HL-60/S4 treated with retinoic acid at 250 ng/mL for 4 days and 3 days (cell line): Measurements from ENCODE around the gene ZNF865.

Experiments used
- in situ Hi-C: fragments of 300-500 bp; cut with MboI; formaldehyde crosslinking; loops from 2 replicates; pipeline ENCODE4 v1.7.0; 2022; ENCODE audit warnings: low sequenced_read_pairs

ZNF865 gene

GRCh38 chr19:55622242-55622969 lies 17.0 kb downstream of the ZNF865 start:
- in situ Hi-C loops, result loop anchor here (10.0 kb wide), 2 partner anchors 108 to 468 kb away; partner anchors contain the start of gene TNNI3

- in situ Hi-C loops, result loop anchor here (10.0 kb wide), 2 partner anchors 108 to 468 kb away; partner anchors contain the start of gene TNNI3
Observed at GRCh38 chr19:55623130-55623529, 17.7 kb downstream of the ZNF865 start.

- in situ Hi-C loops, result loop anchor here (10.0 kb wide), 2 partner anchors 109 to 469 kb away; partner anchors contain the start of gene TNNI3
Observed at GRCh38 chr19:55623561-55623960, 18.1 kb downstream of the ZNF865 start.

GRCh38 chr19:55624109-55625003 lies 18.9 kb downstream of the ZNF865 start, which contains the start of gene ZNF784:
ZNF784 (minus strand) TSS chr19:55624566; CDS start chr19:55624561, 5 bp downstream.
- in situ Hi-C loops, result loop anchor here (10.0 kb wide), 2 partner anchors 110 to 470 kb away; partner anchors contain the start of gene TNNI3

- in situ Hi-C loops, result loop anchor here (10.0 kb wide), 2 partner anchors 110 to 470 kb away; partner anchors contain the start of gene TNNI3
Observed at GRCh38 chr19:55625004-55625326, 19.5 kb downstream of the ZNF865 start.

GRCh38 chr19:55626350-55626749 lies 20.9 kb downstream of the ZNF865 start:
- in situ Hi-C loops, result loop anchor here (10.0 kb wide), 2 partner anchors 112 to 472 kb away; partner anchors contain the start of gene TNNI3

GRCh38 chr19:55632463-55632834 lies 27.0 kb downstream of the ZNF865 start:
- in situ Hi-C loops, result no loop called here

GRCh38 chr19:55633861-55634260 lies 28.4 kb downstream of the ZNF865 start:
- in situ Hi-C loops, result no loop called here

GRCh38 chr19:55635334-55635717 lies 29.9 kb downstream of the ZNF865 start:
- in situ Hi-C loops, result no loop called here

- in situ Hi-C loops, result no loop called here
Observed at GRCh38 chr19:55635856-55636440, 30.5 kb downstream of the ZNF865 start.

GRCh38 chr19:55636723-55637122 lies 31.3 kb downstream of the ZNF865 start:
- in situ Hi-C loops, result no loop called here

GRCh38 chr19:55637534-55637933 lies 32.1 kb downstream of the ZNF865 start:
- in situ Hi-C loops, result no loop called here

GRCh38 chr19:55638864-55639359 lies 33.5 kb downstream of the ZNF865 start:
- in situ Hi-C loops, result no loop called here

- in situ Hi-C loops, result no loop called here
Observed at GRCh38 chr19:55640043-55640576, 34.7 kb downstream of the ZNF865 start.

GRCh38 chr19:55640577-55641425 lies 35.4 kb downstream of the ZNF865 start, which contains the start of gene ZNF580:
ZNF580 (plus strand) TSS chr19:55641002; CDS start chr19:55642509, 1,507 bp downstream.
- in situ Hi-C loops, result no loop called here

- in situ Hi-C loops, result no loop called here
Observed at GRCh38 chr19:55641426-55642152, 36.1 kb downstream of the ZNF865 start.

GRCh38 chr19:55642153-55643002 lies 36.9 kb downstream of the ZNF865 start:
- in situ Hi-C loops, result no loop called here
